HUES6 (cell line): ENCODE results near the gene SREBF2.

Source experiments
- H3K27ac ChIP-seq: 2 replicates; pipeline ENCODE4 v1.7.0; 2013; ENCODE audit warnings: low read depth, mild to moderate bottlenecking, low read length, inconsistent platforms
- H3K27me3 ChIP-seq: 2 replicates; pipeline ENCODE4 v1.6.1; 2013; ENCODE audit warnings: low read length; ENCODE audit not compliant: control insufficient read depth, insufficient read depth
- H3K36me3 ChIP-seq: 2 replicates; pipeline ENCODE4 v1.6.1; 2013; ENCODE audit warnings: low read length; ENCODE audit not compliant: control insufficient read depth, insufficient read depth
- H3K4me1 ChIP-seq: 2 replicates; pipeline ENCODE4 v1.6.1; 2013; ENCODE audit warnings: low read length; ENCODE audit not compliant: control insufficient read depth, insufficient read depth
- H3K4me3 ChIP-seq: 2 replicates; pipeline ENCODE4 v1.5.1; 2013; ENCODE audit warnings: low read depth, low read length
- H3K9ac ChIP-seq: one replicate; pipeline ENCODE4 v1.6.1; 2013; ENCODE audit warnings: mild to moderate bottlenecking, low read length
- H3K9me3 ChIP-seq: 2 replicates; pipeline ENCODE4 v1.6.1; 2013; ENCODE audit warnings: low read depth, low read length; ENCODE audit not compliant: control insufficient read depth, insufficient read depth

Gene SREBF2

GRCh38 chr22:41919357-41920224 is 86.7 kb downstream of the SREBF2 start:
- Histone ChIP-seq H3K27me3 (peaks cover 78% of the 10 kb centered on the region), H3K4me3 (peak overlapping the region; percentile 69), H3K36me3 (no peaks in the 10 kb centered on the region), H3K9me3 (no peaks in the 10 kb centered on the region), H3K4me1 (peaks cover 28% of the 10 kb centered on the region), H3K27ac (no peak overlapping the region), H3K9ac (peak overlapping the region; percentile 65)

- Histone ChIP-seq H3K4me3 (peak overlapping the region; percentile 69), H3K36me3 (no peaks in the 10 kb centered on the region), H3K9ac (no peak overlapping the region), H3K9me3 (no peaks in the 10 kb centered on the region), H3K27ac (no peak overlapping the region), H3K4me1 (peaks cover 34% of the 10 kb centered on the region), H3K27me3 (peaks cover 78% of the 10 kb centered on the region)
Measured at GRCh38 chr22:41920271-41920976, 87.5 kb downstream of the SREBF2 start.

GRCh38 chr22:41922328-41922727 is 89.4 kb downstream of the SREBF2 start:
- no peak overlapping the region for H3K27ac ChIP-seq
- H3K9me3 ChIP-seq = no peaks in the 10 kb centered on the region
- peaks cover 76% of the 10 kb centered on the region for H3K27me3 ChIP-seq
- peaks cover 25% of the 10 kb centered on the region for H3K4me1 ChIP-seq
- H3K9ac ChIP-seq = no peak overlapping the region
- no peaks in the 10 kb centered on the region for H3K36me3 ChIP-seq
- no peak overlapping the region for H3K4me3 ChIP-seq

GRCh38 chr22:41922940-41923594 is 90.2 kb downstream of the SREBF2 start:
- peaks cover 26% of the 10 kb centered on the region for H3K4me1 ChIP-seq

GRCh38 chr22:41923595-41924276 is 90.8 kb downstream of the SREBF2 start:
- Histone ChIP-seq H3K9ac (no peak overlapping the region), H3K27me3 (peaks cover 68% of the 10 kb centered on the region), H3K4me3 (no peak overlapping the region), H3K27ac (no peak overlapping the region), H3K9me3 (no peaks in the 10 kb centered on the region), H3K4me1 (peaks cover 30% of the 10 kb centered on the region), H3K36me3 (no peaks in the 10 kb centered on the region)

More at GRCh38 chr22:41922940-41923594, 90.2 kb downstream of the SREBF2 start:
- H3K36me3 ChIP-seq = no peaks in the 10 kb centered on the region
- peaks cover 74% of the 10 kb centered on the region for H3K27me3 ChIP-seq
- no peak overlapping the region for H3K27ac ChIP-seq
- H3K9ac ChIP-seq = no peak overlapping the region
- no peaks in the 10 kb centered on the region for H3K9me3 ChIP-seq
- H3K4me3 ChIP-seq = no peak overlapping the region

DNA sequence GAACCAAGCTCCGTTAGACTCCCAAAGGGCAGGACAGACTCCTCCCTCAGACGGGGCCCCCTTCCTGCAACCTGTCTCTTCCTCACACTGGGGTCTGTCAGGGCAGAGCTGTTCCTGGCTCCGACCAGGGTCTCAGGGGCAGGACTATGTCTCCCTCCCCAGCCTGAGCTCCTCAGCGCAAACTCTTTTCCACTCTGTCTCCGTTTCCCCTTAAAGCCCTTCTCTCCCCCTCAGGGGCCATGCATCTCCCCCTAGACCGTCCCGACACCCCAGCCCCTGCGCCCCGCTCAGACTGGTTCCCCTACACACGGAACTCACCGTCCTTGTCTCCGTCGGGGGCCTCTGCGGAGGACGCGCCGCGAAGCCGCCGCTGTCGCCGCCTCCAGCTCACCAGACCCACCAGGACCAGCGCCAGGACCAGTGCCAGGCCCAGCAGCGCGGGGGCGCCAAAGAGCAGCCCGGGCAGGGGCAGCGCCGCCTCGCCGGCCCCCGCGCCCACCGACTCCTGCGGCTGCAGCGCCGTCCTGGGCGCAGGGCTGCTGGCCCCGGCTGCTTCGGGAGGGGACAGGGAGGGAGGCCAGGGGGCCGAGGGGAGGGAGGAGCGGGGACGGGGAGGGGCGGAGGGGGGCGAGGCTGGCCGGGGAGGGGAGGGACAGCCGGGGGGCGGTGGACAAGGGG is 93.0 kb downstream of the SREBF2 start:
- peak overlapping the region; percentile 60 for H3K4me3 ChIP-seq

GRCh38 chr22:41927813-41928212 is 94.9 kb downstream of the SREBF2 start:
- H3K27me3 ChIP-seq = peaks cover 46% of the 10 kb centered on the region
- no peak overlapping the region for H3K27ac ChIP-seq
- peaks cover 19% of the 10 kb centered on the region for H3K4me1 ChIP-seq
- no peak overlapping the region for H3K9ac ChIP-seq
- H3K9me3 ChIP-seq = no peaks in the 10 kb centered on the region
- H3K4me3 ChIP-seq = no peak overlapping the region
- no peaks in the 10 kb centered on the region for H3K36me3 ChIP-seq

More for the DNA sequence above, 93.0 kb downstream of the SREBF2 start:
- H3K4me1 ChIP-seq = peaks cover 19% of the 10 kb centered on the region
- no peaks in the 10 kb centered on the region for H3K36me3 ChIP-seq
- peak overlapping the region; percentile 66 for H3K9ac ChIP-seq
- H3K9me3 ChIP-seq = no peaks in the 10 kb centered on the region
- peaks cover 50% of the 10 kb centered on the region for H3K27me3 ChIP-seq
- H3K27ac ChIP-seq = no peak overlapping the region

DNA sequence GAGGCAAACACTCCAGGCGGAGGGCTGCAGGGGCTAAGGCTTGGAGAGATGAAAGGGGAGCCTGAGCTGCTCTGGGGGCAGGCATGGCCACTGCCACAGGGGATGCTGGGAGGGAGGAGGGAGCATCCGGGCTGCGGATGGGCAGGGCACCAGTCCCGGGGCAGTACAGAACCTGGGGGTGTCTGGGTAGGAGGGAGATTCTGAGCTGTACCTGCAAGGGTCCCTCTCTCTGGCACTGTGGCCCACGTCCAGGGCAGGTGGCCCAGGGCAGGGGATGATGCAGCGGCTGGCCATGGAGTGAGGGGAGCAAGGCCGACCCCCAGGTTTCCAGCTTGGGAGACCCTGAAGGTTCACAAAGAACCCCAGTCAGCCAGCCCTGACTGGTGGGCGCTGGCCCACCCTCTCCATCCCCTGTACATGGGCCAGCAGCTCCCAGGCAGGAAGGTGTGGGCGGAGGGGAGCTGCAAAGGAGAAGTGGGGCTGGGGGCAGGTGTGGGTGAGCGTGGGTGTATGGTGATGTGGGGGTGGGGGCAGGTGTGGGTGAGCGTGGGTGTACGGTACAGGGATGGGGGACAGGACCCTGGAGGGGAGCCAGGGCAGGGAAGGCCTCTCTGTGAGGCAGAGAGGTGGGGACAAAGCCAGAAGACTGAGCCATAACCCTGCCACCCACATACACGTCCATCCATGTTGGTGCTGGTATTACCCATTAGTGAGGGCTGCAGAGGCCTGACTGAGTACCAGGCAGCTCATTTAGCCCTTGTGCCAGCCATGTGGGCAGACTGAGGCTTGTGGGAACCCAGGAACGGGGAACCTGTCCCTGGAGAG is 95.9 kb downstream of the SREBF2 start:
- H3K4me3 ChIP-seq = no peak overlapping the region
- peaks cover 19% of the 10 kb centered on the region for H3K4me1 ChIP-seq
- H3K9ac ChIP-seq = no peak overlapping the region
- H3K27ac ChIP-seq = no peak overlapping the region
- H3K27me3 ChIP-seq = peaks cover 36% of the 10 kb centered on the region
- no peaks in the 10 kb centered on the region for H3K36me3 ChIP-seq
- no peaks in the 10 kb centered on the region for H3K9me3 ChIP-seq

DNA sequence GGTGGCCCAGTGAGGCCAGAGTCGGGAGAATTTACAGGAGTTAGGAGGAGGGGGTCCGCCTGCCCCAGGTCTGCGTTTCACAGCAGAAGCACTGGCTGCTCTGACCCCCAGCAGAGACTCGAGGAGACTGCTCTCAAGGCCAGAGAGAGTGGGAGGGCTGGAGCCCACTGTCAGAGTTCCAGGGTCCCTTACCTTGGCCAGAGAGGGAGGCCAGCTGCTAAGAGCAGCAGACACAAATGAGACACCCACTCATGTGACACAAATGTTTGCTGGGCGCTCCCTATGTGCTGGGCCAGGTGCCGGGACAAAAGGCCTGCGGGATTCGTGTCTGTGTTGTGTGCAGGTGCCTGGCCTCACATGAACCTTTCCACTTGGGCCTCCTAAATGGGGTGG is 96.5 kb downstream of the SREBF2 start:
- peaks cover 34% of the 10 kb centered on the region for H3K27me3 ChIP-seq
- no peaks in the 10 kb centered on the region for H3K36me3 ChIP-seq
- H3K4me1 ChIP-seq = peaks cover 19% of the 10 kb centered on the region
- H3K27ac ChIP-seq = no peak overlapping the region
- no peak overlapping the region for H3K4me3 ChIP-seq
- H3K9me3 ChIP-seq = no peaks in the 10 kb centered on the region
- H3K9ac ChIP-seq = no peak overlapping the region
